Stimulated activated CD4-positive, alpha-beta T cell treated with anti-CD3 and anti-CD28 coated beads, Interleukin-1b, Interleukin-23, amount 100 ng/mL, for 4 hours (primary cell): ENCODE data around the gene SCAMP3.
A peak's percentile ranks its signal among the peaks of the same experiment; 100 is the strongest.
"Not testable (repeated sequence)": the region's sequence is repeated elsewhere in the genome, so short reads cannot be mapped to it uniquely, and the experiment has no call there.

Source experiments
- DNase-seq, 2 donors: peaks; one replicate each; pipeline ENCODE4 v3.0.0-alpha.2; 2020; ENCODE audit warnings: low read depth in 2 of 2

SCAMP3 gene

DNA sequence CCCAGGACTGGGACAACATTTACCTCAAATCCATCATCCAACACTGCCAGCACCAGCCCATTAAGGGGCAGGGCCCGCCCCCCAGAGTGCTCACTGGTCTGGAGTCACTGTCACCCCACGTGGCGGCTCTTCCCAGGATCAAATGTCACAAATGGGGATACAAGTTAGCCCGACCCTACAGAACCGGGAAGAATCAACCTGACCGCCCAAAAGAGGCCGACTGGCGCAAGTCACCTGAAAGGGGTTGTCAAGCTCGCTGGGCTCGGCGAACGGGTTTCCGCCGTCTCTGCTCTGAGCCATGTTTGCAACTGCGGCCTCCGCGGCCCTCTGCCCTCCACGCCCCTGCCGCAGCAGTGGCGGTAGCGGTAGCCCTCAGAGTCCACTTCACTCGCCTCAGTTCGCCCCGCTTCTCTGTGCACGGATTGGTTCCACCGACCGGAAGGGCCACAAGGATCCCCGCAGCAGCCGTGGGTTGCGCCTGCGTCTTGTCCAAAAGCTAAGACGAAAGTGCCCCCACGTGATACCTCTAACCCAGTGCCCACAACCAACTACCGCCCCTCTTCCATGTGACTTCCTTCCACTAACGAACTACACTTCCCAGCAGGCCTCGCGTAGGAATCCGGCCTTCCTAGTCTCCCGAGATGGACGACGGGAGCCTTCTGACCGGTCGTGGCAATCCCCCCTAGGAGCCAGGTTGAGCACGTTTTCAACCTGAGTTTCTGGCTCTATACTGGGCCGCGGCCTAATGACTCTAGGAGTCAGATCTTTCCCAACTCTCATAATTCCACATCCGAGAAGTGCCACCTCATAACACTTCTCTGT lies at the start of gene SCAMP3:
Gene SCAMP3, minus strand, starts transcription at position 509 of the 822 bp plus-strand sequence. Its CDS starts 209 bp downstream, at position 300.
- peak; percentile 71 to 77 for DNase-seq

DNA sequence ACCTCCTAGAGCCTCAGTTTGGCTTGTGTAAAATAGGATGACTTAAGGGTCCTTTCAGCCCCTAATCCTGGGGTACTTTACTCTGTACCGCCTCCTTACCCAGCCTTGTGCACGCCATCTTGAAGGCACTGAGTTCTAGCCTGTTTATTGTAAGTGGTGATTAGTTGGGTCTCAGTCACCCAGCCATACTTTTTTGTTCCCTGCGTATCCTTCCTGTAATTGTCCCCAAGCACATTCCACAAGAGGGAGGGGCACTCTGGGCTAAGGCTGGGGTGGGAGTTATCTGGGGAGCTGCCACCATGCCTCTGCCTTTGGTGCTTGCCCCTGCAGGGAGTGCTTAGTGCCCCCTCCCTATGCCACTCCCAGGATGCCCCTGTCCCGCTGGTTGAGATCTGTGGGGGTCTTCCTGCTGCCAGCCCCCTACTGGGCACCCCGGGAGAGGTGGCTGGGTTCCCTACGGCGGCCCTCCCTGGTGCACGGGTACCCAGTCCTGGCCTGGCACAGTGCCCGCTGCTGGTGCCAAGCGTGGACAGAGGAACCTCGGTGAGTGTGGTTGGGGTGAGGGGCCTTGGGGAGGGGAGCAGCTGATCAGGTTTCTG lies 47.4 kb upstream of the SCAMP3 start:
- no peak for DNase-seq

DNA sequence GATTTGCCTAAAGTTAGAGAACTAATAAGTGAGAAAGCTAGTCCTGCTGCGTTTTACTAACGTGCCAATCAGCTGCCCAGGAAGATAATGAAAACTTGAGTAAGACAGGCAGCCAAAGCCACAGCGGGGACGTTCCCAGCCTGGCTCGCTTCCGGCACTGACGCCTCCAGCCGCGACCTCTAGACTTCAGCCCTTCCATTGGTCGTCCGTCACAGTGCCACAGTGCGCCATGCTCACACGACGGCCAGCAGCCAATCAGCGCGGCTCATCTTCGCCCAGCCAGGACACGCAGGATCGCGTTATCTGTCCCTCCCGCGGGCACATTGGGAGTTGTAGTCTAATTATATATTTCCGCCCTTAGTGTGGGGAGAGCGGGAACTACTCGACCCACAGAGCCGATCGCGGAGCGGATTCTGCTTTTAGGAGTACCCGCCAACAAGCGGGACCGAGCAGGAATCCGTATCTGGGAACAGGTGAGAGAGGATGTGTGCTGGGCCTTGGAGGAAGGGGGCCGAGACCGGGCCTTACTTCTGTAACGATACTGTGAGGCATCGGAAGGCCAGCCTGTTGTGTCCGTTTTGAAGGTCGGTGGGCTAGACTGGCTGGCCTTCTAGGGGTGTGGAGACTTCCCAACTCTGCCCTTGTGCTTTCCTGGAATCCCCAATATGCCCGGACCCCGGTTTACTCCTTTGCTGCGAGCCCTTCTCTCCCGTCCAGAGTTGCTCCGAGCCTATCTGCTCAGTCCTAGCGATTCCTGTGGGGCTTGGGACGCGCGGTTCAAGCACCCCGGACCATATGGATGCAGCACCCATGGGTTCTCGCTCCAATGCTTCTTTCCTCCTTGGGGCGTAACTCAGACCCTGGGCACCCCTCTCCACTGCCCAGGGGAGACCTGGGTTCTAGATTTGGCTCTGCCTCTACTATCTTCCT lies 46.6 kb upstream of the SCAMP3 start, which contains the start of gene FDPS:
Gene FDPS, plus strand, starts transcription at position 374 of the 930 bp plus-strand sequence. CDS start 924 bp downstream, outside the sequence.
- DNase-seq: peak; percentile 91 to 95

- DNase-seq: no peak
Measured at GRCh38 chr1:155307247-155307740, 45.1 kb upstream of the SCAMP3 start.

DNA sequence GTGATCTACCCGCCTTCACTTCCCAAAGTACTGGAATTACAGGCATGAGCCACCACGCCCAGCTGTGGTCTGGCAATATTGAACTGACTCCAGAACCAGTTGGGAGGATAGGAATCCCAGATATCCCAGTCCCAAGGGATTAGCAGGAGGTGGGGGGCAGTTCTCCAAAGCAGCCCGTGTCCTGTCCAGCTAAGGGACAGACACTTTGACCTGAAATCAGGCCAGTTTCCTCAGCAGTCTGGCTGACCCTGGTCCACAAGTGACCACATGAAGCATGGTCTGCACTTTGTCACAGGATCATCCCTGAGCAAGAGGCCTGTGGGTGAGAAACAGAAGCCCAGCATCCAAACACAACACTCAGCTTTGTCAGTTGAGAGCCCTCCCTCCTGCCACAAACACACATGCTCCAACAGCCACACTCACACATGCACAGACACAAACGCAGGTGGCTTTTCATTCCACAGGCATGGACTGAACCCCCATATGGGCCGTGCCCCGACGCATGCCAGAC lies 43.8 kb upstream of the SCAMP3 start:
- no peak for DNase-seq

DNA sequence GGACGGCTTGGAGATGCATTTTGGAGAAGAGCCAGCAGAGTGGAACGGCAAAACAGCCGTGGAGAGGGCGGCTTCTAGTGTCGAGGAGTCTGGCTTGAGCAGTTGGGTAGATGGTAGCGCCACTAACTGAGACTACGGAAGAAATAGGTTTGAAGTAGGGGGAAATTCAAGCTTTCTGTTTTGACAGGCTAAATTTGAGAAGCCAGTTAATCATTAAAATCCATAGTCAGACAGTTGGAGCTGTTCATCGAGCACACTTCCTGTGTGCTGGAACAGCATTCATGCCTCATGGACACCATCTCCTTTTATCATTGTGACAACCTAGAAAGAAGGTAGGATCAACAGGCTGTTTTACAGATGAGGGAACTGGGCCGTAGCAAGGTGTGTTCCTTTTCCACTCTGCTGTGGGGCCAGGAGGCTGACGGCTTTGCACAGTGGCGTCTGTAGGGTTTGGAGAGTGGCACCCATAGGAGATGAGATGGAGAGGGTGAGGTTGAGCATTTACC lies 42.5 kb upstream of the SCAMP3 start:
- DNase-seq: no peak

- DNase-seq: no peak
Measured at GRCh38 chr1:155301342-155301841, 39.2 kb upstream of the SCAMP3 start, which contains the start of gene PKLR. Gene PKLR (minus strand): TSS chr1:155301438. CDS start chr1:155301395, 43 bp downstream.

GRCh38 chr1:155300553-155301329 lies 38.6 kb upstream of the SCAMP3 start:
- no peak for DNase-seq

DNA sequence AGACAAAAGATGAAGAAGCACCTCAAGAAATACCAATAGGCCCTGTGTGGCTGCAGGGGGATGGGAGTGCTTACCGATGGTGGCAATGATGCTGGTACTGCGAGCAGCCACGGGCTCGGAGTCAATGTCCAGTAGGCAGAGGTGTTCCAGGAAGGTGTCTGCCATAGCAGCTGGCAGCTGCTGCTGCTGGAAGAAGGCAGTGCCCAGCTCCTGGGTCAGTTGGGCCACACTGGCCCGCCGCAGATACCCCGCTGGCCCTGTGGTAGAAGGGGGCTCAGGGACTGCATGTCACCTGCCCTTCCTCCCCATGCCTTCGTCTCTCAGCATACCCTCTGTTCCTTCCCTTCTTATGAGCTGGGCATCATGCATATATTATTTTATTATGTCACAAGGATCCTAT lies 37.9 kb upstream of the SCAMP3 start:
- DNase-seq: no peak

DNA sequence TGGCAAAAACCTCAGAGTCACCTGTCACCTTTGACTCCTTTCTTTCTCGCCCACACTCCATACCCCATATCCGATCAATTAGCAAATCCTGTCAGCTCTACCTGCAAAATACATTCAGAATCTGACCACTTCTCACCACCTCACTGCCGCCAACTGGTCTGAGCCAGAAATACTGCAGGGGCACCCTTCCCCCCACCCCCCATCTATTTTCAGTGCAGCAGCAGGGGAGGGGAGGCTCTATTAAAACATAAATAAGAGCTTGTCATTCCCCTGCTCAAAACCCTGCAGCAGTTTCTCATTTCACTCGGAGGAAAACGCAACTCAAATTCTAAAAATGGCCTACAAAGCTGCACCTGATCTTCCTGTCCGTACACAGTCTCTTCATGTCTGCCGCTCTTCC lies 35.2 kb upstream of the SCAMP3 start:
- no peak for DNase-seq

- no peak for DNase-seq
Measured at GRCh38 chr1:155296661-155297060, 34.5 kb upstream of the SCAMP3 start.

- DNase-seq: no peak
Measured at GRCh38 chr1:155295942-155296267, 33.7 kb upstream of the SCAMP3 start.

GRCh38 chr1:155295183-155295941 lies 33.2 kb upstream of the SCAMP3 start:
- DNase-seq: no peak

DNA sequence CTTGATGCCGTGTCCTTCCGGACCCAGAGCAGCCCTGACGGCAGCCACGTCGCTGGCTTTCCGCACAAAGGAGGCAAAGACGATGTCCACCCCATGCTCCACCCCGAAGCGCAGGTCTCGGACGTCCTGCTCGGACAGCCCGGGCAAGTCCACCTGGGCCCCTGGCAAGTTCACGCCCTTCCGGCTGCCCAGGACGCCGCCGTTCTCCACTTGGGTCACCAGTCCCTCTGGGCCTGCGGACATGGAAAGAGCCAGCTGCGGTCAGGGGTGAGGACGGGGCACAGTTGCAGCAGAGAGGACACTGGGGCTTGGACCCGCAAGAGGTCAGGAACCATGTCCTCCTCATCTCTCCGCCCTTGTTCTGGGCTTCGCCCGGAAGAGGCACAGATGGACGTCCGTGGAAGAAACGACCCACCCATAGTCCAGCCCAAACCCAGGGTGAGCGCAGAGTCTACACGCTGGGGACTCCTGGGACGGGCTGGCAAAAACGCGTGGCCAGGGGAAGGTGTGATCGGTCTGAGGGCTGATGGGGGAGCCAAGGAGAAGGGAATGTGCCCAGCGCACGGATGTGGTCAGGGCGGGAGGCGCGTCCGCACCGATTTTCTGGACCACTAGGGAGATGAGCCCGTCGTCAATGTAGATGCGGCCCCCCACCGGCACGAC lies 32.5 kb upstream of the SCAMP3 start:
- no peak for DNase-seq

- DNase-seq: no peak
Measured at GRCh38 chr1:155293086-155293749, 31.1 kb upstream of the SCAMP3 start.

DNA sequence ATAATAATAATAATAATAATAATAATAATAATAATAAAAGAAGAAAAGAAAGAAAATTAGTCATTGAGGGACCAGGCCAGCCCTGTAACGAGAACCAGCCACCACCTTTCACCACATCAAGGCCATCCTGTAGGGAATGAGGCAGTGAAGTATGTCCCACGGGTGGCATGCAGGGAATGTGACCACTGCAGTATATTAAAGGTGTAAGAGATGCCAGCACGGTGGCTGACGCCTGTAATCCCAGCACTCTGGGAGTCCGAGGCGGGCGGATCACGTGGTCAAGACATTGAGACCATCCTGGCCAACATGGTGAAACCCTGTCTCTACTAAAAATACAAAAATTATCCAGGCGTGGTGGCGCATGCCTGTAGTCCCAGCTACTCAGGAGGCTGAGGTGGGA lies 28.8 kb upstream of the SCAMP3 start:
- DNase-seq: not testable (repeated sequence)

DNA sequence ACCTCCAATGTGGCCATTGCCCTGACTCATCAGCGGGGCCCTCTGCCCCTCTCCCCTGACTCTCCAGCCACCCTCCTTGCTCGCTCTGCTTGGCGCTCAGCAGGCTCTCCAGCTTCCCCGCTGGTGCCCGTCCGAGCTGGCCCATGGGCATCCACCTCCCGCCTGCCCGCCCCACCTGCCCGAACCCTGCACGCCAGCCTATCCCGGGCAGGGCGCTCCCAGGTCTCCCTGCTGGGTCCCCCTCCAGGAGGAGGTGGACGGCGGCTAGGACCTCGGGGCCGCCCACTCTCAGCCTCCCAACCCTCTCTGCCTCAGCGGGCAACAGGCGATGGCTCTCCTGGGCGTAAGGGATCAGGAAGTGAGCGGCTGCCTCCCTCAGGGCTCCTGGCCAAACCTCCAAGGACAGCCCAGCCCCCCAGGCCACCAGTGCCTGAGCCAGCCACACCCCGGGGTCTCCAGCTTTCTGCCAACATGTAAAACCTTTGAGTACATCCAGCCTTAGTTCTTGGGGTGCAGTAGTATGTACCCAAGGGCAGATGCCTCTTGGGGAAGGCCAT lies 25.9 kb upstream of the SCAMP3 start:
- no peak for DNase-seq

DNA sequence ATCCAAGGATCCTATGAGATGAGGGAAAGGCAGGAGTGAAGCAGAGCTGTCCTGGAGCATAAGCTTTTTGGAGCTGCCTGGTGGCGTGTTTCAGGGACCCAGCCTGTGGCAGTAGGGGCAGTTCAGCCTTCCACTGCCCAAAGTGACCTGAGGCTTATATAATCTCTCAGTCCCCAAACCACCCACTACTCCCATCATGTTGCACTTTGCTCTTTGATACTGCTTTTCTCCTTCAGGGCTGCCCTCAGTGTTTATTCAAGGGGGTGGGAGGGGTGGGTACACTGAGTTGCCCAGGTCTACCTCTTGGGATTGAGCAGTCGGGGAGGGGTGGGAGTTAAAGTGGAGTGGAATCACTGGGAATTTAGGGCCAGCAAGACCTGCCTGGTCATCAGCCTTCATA lies 24.4 kb upstream of the SCAMP3 start:
- DNase-seq: no peak
